Endothelial cell of umbilical vein (primary cell): ENCODE data around the gene SNX33. TPM values are rescaled to one million over a fixed set of nuclear protein-coding genes. Genes with fewer than 3 reads are reported as not detected.

Source experiments
- BruUV-seq: library from RNA; stranded (reverse); fragments of 400-500 nt; replicated peaks from 2 replicates; lab custom pipeline; 2021; lab: Mats Ljungman, UMichigan
- CTCF ChIA-PET: fragments of 300-600, 350-600 bp; sonication (Branson Sonifier 250); formaldehyde crosslinking; loops from one replicate; lab custom pipeline; 2021; ENCODE audit warnings: antibody characterized with exemption, inconsistent platforms; lab: Charles Lee
- POLR2A ChIA-PET: fragments of 300-600, 350-600 bp; sonication (Branson Sonifier 250); formaldehyde crosslinking; loops from one replicate; lab custom pipeline; 2021; ENCODE audit warnings: antibody characterized with exemption, inconsistent platforms; lab: Charles Lee
- DNase-seq: peaks from one replicate; pipeline ENCODE4 v3.0.0-alpha.2; 2011; ENCODE audit warnings: low read depth, low spot score
- FAIRE-seq: peaks from 2 replicates; lab custom pipeline; 2011; peaks lifted over from hg19 to GRCh38; lab: Jason Lieb, UNC
- H2AFZ ChIP-seq: 2 replicates; pipeline ENCODE4 v1.6.0; 2012; ENCODE audit warnings: low read depth, low read length, control low read depth, inconsistent platforms
- H3K27ac ChIP-seq: 2 replicates; pipeline ENCODE4 v1.5.1; 2011; ENCODE audit warnings: low read depth, mild to moderate bottlenecking, control low read depth, low read length, moderate library complexity; ENCODE audit not compliant: insufficient read depth
- H3K27me3 ChIP-seq, 2 experiments: 2 replicates each; pipeline versions ENCODE4 v1.6.0 to v1.6.1; 2011; ENCODE audit warnings: low read length in 2 of 2, mixed read lengths in 1 of 2; ENCODE audit not compliant: control insufficient read depth in 2 of 2, insufficient read depth in 2 of 2
- H3K36me3 ChIP-seq, 2 experiments: 2 replicates in 1 of 2; 3 replicates in 1 of 2; pipeline ENCODE4 v1.5.1; 2011; ENCODE audit warnings: low read length in 2 of 2, mild to moderate bottlenecking in 1 of 2, moderate library complexity in 1 of 2; ENCODE audit not compliant: control insufficient read depth in 2 of 2, insufficient read depth in 2 of 2; ENCODE audit errors: extremely low read depth in 1 of 2
- H3K4me1 ChIP-seq: 3 replicates; pipeline ENCODE4 v1.5.1; 2011; ENCODE audit warnings: mild to moderate bottlenecking, low read length; ENCODE audit not compliant: control insufficient read depth, insufficient read depth; ENCODE audit errors: extremely low read depth
- H3K4me2 ChIP-seq: 2 replicates; pipeline ENCODE4 v1.6.1; 2011; ENCODE audit warnings: low read length, control low read depth, mixed read lengths; ENCODE audit not compliant: insufficient read depth
- H3K4me3 ChIP-seq, 3 experiments: fragments of 200-600 bp in 1 of 3; sonication (generic), shearing (Covaris generic) in 1 of 3; replicated peaks in 1 of 3; 2 replicates each; pipeline ENCODE4 v1.5.1; 2011 to 2016; ENCODE audit warnings: control low read depth in 3 of 3, low read length in 3 of 3, mild to moderate bottlenecking in 2 of 3, inconsistent platforms in 1 of 3, low read depth in 1 of 3, moderate library complexity in 1 of 3; ENCODE audit not compliant: insufficient read depth in 1 of 3
- H3K79me2 ChIP-seq: 2 replicates; pipeline ENCODE4 v1.6.0; 2012; ENCODE audit warnings: low read length, inconsistent platforms; ENCODE audit not compliant: control insufficient read depth, insufficient read depth
- H3K9ac ChIP-seq: replicated peaks from 2 replicates; pipeline ENCODE3; 2011; ENCODE audit warnings: low read length, control low read depth; ENCODE audit not compliant: insufficient read depth; ENCODE audit errors: extremely low read depth
- H3K9me1 ChIP-seq: replicated peaks from 3 replicates; pipeline ENCODE4 v1.6.0; 2011; ENCODE audit warnings: mild to moderate bottlenecking, low read length; ENCODE audit not compliant: control insufficient read depth, insufficient read depth; ENCODE audit errors: extremely low read depth
- H3K9me3 ChIP-seq: replicated peaks from 2 replicates; pipeline ENCODE4 v1.5.1; 2012; ENCODE audit warnings: low read length, inconsistent platforms; ENCODE audit not compliant: control insufficient read depth, insufficient read depth
- H4K20me1 ChIP-seq: replicated peaks from 2 replicates; pipeline ENCODE3; 2011; ENCODE audit warnings: mild to moderate bottlenecking, low read length; ENCODE audit not compliant: control insufficient read depth, insufficient read depth; ENCODE audit errors: extremely low read depth
- CTCF ChIP-seq, 2 donors: IDR thresholded peaks; 1 replicate in 1 of 2; 2 replicates in 1 of 2; pipeline ENCODE4 v1.5.1; 2011; ENCODE audit warnings: low read length in 2 of 2, mild to moderate bottlenecking in 2 of 2, moderate library complexity in 2 of 2, control low read depth in 1 of 2, inconsistent platforms in 1 of 2, low read depth in 1 of 2; ENCODE audit not compliant: insufficient read depth in 1 of 2; ENCODE audit errors: extremely low read depth in 1 of 2
- EZH2 ChIP-seq: IDR thresholded peaks from 2 replicates; pipeline ENCODE4 v1.6.1; 2012; ENCODE audit warnings: borderline replicate concordance, low read depth, mild to moderate bottlenecking, moderate library complexity, low read length, inconsistent platforms; ENCODE audit not compliant: severe bottlenecking
- FOS ChIP-seq: IDR thresholded peaks from 2 replicates; pipeline ENCODE4 v1.6.1; 2011; ENCODE audit warnings: mild to moderate bottlenecking, low read length, moderate library complexity, borderline replicate concordance; ENCODE audit not compliant: insufficient read depth
- GATA2 ChIP-seq: IDR thresholded peaks from 2 replicates; pipeline ENCODE4 v1.7.0; 2011; ENCODE audit warnings: low read depth, mild to moderate bottlenecking, moderate library complexity, mixed read lengths, low read length; ENCODE audit not compliant: insufficient read length, insufficient read depth
- JUN ChIP-seq: IDR thresholded peaks from 2 replicates; pipeline ENCODE4 v1.6.1; 2011; ENCODE audit warnings: borderline replicate concordance, low read depth; ENCODE audit not compliant: insufficient read length, insufficient read depth
- MAX ChIP-seq: IDR thresholded peaks from 2 replicates; pipeline ENCODE4 v1.6.1; 2011; ENCODE audit not compliant: insufficient read depth, insufficient read length
- MYC ChIP-seq: IDR thresholded peaks from one replicate; pipeline ENCODE4 v1.6.1; 2011; ENCODE audit warnings: mild to moderate bottlenecking, low read depth, low read length
- POLR2A ChIP-seq: IDR thresholded peaks from 2 replicates; pipeline ENCODE4 v1.6.1; 2012; ENCODE audit warnings: low read depth, mild to moderate bottlenecking, control low read depth, low read length
- POLR2AphosphoS5 ChIP-seq: IDR thresholded peaks from 2 replicates; pipeline ENCODE4 v1.6.1; 2012; ENCODE audit warnings: low read depth, mild to moderate bottlenecking, control low read depth, low read length, moderate library complexity; ENCODE audit not compliant: insufficient read depth
- dilution Hi-C: fragments of 300-500 bp; cut with MboI; formaldehyde crosslinking; loops from one replicate; pipeline ENCODE4 v1.15.0; 2019; ENCODE audit warnings: low sequenced_read_pairs; ENCODE audit not compliant: extremely low pct_ligation_motif_present
- intact Hi-C: fragments of 100-400 bp; cut with micrococcal nuclease; formaldehyde crosslinking; loops from one replicate; pipeline ENCODE4 v1.10.0; 2022
- polyA plus RNA-seq, 4 experiments: library from polyadenylated mRNA; depleted of rRNA in 3 of 4; stranded (reverse) in 3 of 4; unstranded in 1 of 4; fragments of >200 nt; gene quantifications; 2 replicates each; pipeline versions ENCODE4 v1.2.1 to v1.2.3, GENCODE V29; 2011 to 2012; ENCODE audit warnings: missing spikeins in 1 of 4
- total RNA-seq: library from RNA; stranded (reverse); gene quantifications from 2 replicates; pipeline ENCODE4 v1.2.3, GENCODE V29; 2021

The SNX33 gene
- total and polyA plus RNA-seq, 2 donors (not counting 3 experiments of a cell fraction or from before 2014, with no cell fraction given), result 7.9 to 12.6 TPM

- Histone ChIP-seq H3K27ac (no peak overlapping the region), H3K79me2 (no peaks in the 10 kb centered on the region), H3K9me1 (no peaks in the 10 kb centered on the region), H4K20me1 (no peaks in the 10 kb centered on the region), H3K9ac (no peak overlapping the region), H3K27me3 (peaks cover 30 to 40% of the 10 kb centered on the region in 2 experiments), H3K4me2 (no peak overlapping the region), H3K4me3 (no peak overlapping the region), H3K36me3 (no peaks in the 10 kb centered on the region), H3K9me3 (no peaks in the 10 kb centered on the region), H2AFZ (no peak overlapping the region), H3K4me1 (peaks cover under 1% of the 10 kb centered on the region)
- intact Hi-C loops, result no loop called here
- no peak for TF ChIP-seq GATA2
- no peak for TF ChIP-seq JUN
- no peak for TF ChIP-seq CTCF (IDR thresholded peaks at IDR 0.05; ENCODE audit: extremely low read depth in 1 of 2, insufficient read depth in 1 of 2, low read depth in 1 of 2, low read length in 2 of 2)
- no peak for TF ChIP-seq MAX
- no peak for TF ChIP-seq POLR2A
- no peak for TF ChIP-seq MYC
- no peak for TF ChIP-seq POLR2AphosphoS5
- no peak for TF ChIP-seq FOS
- TF ChIP-seq EZH2, result no peak
- dilution Hi-C loops, result no loop called here
- DNase-seq (no peak), FAIRE-seq (no peak)
- POLR2A ChIA-PET, result no interaction called here
- CTCF ChIA-PET, result interaction anchor here (5.3 kb wide), 1 partner anchor 115 kb away, joined by 59 read pairs; no protein-coding TSS in a partner anchor
- BruUV-seq, result no TSS peak
These were observed 40.5 kb downstream of the SNX33 start for GRCh38 chr15:75688278-75688557.
